ENCODE measurements around the gene CADM3.

CADM3 gene

GRCh38 chr1:159207080-159207479 is 35.7 kb downstream of the CADM3 start:
- no peak for DNase-seq

DNA sequence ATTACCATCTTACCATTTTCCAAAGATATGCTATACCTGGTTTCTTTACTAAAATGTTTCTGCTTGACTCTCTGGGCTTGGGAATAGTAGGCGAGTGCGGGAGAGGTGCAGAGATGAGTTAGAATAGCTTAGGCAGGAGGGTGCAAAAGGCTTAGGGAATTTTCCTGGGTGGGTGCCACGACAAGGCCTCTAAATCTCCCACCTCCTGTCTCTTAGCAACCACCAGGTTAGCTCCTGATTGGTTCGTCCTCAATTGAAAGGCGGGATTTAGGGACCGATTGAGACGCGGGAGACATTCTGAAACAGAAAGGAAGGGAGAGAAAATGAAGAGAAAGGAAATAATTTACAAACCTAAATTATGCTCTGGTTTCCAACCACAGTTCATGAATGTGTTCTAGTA is 36.4 kb downstream of the CADM3 start:
- DNase-seq, result no peak

GRCh38 chr1:159208175-159208825 is 36.9 kb downstream of the CADM3 start:
- no peak for DNase-seq

- no peak for DNase-seq
These were observed 37.6 kb downstream of the CADM3 start for GRCh38 chr1:159209061-159209460.

- DNase-seq, result no peak
These were observed 40.1 kb downstream of the CADM3 start for GRCh38 chr1:159211331-159212136.

DNA sequence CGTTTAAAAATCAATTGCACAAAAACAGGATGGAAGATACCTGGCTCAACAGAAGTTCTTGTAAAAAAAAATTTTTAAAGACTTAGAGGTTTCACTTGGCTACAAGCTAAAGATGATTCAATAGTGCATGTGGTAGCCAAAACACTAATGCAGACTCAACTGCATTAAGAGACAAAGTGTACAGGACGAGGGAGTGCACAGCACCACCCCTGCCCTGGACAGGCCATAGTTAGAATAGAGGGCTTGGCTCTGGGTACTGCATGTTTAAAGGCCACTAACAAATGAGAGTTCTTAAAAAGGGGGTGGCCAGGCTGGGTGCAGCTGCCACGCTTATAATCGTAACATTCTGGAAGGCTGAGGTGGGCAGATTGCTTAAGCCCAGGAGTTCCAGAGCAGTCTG is 41.2 kb downstream of the CADM3 start:
- no peak for DNase-seq

DNA sequence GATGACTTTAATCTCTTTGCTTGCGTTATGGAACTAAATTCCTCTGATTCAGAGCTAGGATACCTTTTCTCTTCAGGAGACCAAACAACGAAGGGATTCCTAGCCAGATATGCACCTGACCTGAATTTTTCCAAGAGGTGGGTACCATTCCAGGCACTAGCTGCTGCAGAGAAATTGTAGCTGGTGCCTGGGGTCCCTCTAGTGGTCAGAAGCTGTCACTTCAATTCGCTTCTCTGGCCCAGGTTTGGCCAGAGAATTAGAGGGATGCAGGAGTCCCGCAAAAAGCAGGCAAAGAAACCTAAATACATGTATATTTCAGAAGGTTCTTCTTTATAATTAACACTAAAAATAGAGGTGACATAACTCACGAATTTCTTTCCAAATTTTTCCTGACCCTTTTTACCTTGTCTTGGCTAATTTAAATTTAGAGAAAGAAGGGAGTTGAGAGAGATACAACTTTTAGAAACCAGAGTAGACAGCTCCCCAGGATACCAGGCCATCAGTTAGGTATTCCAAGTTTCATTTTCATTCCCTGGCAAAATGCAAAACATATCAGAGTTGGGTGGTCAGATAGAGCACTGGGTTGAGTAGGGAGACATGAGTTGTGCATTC is 42.8 kb downstream of the CADM3 start:
- peak; percentile 76 for DNase-seq

DNA sequence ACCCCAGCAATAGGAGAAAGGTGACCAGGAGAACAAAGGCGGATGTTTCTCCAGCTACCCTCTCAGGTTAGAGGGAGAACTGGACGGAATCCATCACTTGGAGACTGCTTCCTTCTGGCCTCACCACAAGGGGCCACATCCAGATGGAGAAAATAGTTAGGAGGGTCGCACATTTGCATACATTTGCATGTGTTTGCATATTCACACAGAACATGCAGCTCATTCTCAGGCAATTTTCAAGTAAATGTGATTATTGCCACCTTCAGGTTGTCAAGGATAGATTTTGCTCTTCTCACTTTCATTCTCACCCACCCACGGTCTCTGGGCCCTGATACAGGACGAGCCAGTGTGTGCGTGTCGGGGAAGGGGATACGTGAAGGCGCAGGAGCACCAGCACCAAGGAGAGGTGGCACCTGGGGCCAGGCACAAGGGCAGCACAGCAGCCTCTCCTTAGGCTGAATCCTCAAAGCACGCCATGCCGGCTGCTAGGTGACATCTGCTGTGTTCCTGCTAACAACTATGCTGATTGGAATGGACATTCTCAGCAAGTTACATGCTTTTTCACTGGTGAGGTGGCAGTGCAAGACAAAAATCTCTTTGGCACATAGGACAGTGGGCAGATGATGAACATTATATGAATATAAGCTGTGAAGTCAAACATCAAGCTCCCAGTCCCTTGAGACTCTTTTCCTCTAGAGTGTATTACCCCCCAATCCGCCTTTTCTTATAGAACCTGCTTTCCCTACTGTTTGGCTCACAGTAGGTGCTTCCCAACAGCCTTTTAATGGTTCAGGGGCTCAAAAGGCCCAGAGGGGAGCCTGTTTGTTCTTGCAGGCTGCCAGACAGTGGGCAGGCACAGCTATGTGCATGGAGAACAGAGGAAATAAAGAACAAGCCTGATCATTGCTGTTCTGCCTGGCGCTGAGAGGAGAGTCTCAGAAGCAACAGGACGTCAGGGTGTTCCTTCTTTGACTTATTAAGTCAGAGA is 47.5 kb downstream of the CADM3 start:
- DNase-seq, result no peak

- DNase-seq, result no peak
These were observed 50.9 kb downstream of the CADM3 start for GRCh38 chr1:159222075-159222865.

GRCh38 chr1:159223004-159223403 is 51.6 kb downstream of the CADM3 start:
- DNase-seq, result no peak

DNA sequence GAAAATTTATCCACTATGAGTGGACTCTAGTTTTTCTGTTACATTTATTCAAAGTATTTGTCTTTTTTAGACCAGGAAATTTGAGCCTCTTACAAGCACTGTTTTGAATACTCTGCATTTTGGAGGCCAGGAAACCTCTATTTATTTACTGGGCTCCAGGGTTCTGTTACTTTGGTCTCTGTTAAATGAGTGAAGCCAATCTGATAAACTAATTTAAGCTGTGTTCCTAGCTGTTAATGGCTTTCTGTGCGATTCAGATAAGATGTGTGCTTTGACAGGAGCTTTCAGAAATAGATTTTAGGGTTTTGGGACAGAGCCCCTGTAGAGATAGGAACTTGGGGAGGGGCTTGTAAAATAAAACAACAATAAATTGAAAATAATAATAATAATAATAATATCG is 57.1 kb downstream of the CADM3 start:
- DNase-seq, result no peak

GRCh38 chr1:159229260-159229885 is 58.0 kb downstream of the CADM3 start:
- peak; percentile 78 for DNase-seq

DNA sequence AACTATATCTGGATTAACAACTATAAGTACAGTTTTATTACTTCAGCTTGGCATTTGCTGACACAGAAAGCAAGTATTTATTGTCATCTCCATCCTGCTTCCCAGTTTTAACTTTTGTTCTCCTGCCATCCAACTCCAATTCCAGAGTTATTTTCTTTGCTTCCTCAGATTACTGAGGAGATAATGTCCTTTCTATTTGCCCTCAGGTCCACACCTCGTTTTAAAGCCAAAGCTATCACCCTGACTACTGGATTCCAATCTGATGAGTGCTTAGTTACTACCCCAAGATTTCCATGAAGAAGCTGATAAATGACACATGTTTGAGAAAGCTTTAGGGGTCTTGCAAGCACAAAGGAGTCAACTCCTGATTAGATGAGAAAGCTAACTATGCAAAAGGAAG is 58.5 kb downstream of the CADM3 start:
- DNase-seq, result no peak

GRCh38 chr1:159239551-159240220 is 68.3 kb downstream of the CADM3 start:
- DNase-seq, result peak; percentile 42

DNA sequence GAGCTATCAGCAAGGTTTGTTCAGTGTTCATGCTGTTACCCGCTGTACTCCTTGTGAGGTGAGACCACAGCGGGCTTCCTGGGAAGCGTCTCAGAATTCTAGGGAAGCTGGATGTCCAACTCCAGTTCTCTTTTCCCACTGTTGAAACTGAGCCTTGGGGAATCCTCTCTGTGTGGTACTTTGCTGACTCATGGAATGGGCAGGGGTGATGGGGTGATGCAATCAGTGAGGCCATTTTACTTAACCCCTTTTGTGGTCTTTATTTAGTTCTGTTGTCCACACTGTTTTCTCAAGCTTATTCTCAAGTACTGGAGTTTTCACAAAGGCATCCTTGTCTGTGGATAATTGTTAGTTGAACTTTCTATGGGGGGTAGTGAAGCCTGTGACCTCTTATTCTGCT is 75.9 kb downstream of the CADM3 start:
- DNase-seq, result no peak

- no peak for DNase-seq
These were observed 76.9 kb downstream of the CADM3 start for GRCh38 chr1:159248311-159248710.

- DNase-seq, result no peak
These were observed 79.3 kb downstream of the CADM3 start for GRCh38 chr1:159250638-159251216.
